Right lobe of liver (tissue), 4 donors: ENCODE results near the gene RRAGD.

Experiments used
- POLR2A ChIP-seq: fragments of 450-650 bp; IDR thresholded peaks from one replicate; pipeline ENCODE4 v1.6.1; 2017; ENCODE audit warnings: antibody characterized with exemption, mild to moderate bottlenecking
- TF ChIP-seq, protein P1 (sequence below), 4 donors: fragments of 200-600 bp in 3 of 4; fragments of 450-650 bp in 1 of 4; IDR thresholded peaks; one replicate each; pipeline versions ENCODE4 v1.5.1 to v1.8.0; 2016 to 2022; ENCODE audit warnings: antibody characterized with exemption in 4 of 4, mild to moderate bottlenecking in 2 of 4
- donor health status: DM: no; HTN: no; CAD: no.
- donor health status: DM: no; HTN: no; CAD: no.
- donor health status: DM: no; HTN: yes; CAD: no.

DNA sequence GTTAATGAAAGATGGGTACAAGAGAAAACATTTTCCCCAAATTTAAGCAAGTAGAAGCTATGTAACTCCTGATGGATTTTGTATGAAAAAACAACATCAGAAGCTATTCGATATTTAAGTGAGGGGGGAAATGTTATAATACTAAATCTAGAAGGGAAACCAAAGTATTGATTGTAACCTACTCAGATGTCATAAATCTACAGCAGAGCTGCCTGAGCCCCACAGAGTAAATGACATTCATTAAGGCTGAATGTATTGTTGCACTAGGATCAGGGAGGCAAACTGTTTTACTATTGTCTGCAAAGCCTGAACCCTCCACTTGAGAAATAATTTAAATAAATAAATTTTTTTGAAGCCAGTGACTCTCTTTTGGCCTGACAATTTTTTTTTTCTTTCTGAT lies 40.2 kb upstream of the RRAGD start:
- TF ChIP-seq, protein P1, sequence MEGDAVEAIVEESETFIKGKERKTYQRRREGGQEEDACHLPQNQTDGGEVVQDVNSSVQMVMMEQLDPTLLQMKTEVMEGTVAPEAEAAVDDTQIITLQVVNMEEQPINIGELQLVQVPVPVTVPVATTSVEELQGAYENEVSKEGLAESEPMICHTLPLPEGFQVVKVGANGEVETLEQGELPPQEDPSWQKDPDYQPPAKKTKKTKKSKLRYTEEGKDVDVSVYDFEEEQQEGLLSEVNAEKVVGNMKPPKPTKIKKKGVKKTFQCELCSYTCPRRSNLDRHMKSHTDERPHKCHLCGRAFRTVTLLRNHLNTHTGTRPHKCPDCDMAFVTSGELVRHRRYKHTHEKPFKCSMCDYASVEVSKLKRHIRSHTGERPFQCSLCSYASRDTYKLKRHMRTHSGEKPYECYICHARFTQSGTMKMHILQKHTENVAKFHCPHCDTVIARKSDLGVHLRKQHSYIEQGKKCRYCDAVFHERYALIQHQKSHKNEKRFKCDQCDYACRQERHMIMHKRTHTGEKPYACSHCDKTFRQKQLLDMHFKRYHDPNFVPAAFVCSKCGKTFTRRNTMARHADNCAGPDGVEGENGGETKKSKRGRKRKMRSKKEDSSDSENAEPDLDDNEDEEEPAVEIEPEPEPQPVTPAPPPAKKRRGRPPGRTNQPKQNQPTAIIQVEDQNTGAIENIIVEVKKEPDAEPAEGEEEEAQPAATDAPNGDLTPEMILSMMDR (IDR thresholded peaks at IDR 0.05) = no peak
- TF ChIP-seq POLR2A = no peak
